DOHH2 (cell line): ENCODE results near the gene RASAL3.
"Not testable (repeated sequence)": the region's sequence is repeated elsewhere in the genome, so short reads cannot be mapped to it uniquely, and the experiment has no call there.

Source experiments
- H3F3A ChIP-seq: fragments of 200-600 bp; sonication (generic), shearing (Covaris generic); 2 replicates; pipeline ENCODE4 v1.6.0; 2016; ENCODE audit warnings: antibody characterized with exemption, mild to moderate bottlenecking; ENCODE audit not compliant: control insufficient read depth, insufficient read depth
- H3K27ac ChIP-seq: fragments of 200-600 bp; sonication (generic); 2 replicates; pipeline ENCODE4 v1.5.1; 2014; ENCODE audit warnings: low read depth, mild to moderate bottlenecking, low read length, moderate library complexity
- H3K27me3 ChIP-seq: fragments of 200-600 bp; sonication (generic); 2 replicates; pipeline ENCODE4 v1.6.1; 2014; ENCODE audit warnings: mild to moderate bottlenecking, low read length, mixed read lengths; ENCODE audit not compliant: control insufficient read depth
- H3K36me3 ChIP-seq: fragments of 200-600 bp; sonication (generic); 2 replicates; pipeline ENCODE4 v1.6.1; 2014; ENCODE audit warnings: mild to moderate bottlenecking, low read length, moderate library complexity, mixed read lengths; ENCODE audit not compliant: control insufficient read depth
- H3K4me1 ChIP-seq: fragments of 200-600 bp; sonication (generic); 2 replicates; pipeline ENCODE4 v1.6.1; 2014; ENCODE audit warnings: mild to moderate bottlenecking, low read length, mixed read lengths; ENCODE audit not compliant: control insufficient read depth
- H3K4me2 ChIP-seq: fragments of 200-600 bp; sonication (generic); 2 replicates; pipeline ENCODE4 v1.6.0; 2014; ENCODE audit warnings: mild to moderate bottlenecking, low read length, moderate library complexity
- H3K4me3 ChIP-seq: fragments of 200-600 bp; sonication (generic); 2 replicates; pipeline ENCODE4 v1.5.1; 2014; ENCODE audit warnings: mild to moderate bottlenecking, low read length, mixed read lengths
- H3K79me2 ChIP-seq: fragments of 200-600 bp; sonication (generic); 2 replicates; pipeline ENCODE4 v1.6.1; 2014; ENCODE audit warnings: mild to moderate bottlenecking, low read length, mixed read lengths; ENCODE audit not compliant: control insufficient read depth
- H3K9me2 ChIP-seq: fragments of 200-600 bp; sonication (generic); replicated peaks from 2 replicates; pipeline ENCODE4 v1.6.1; 2014; ENCODE audit warnings: mild to moderate bottlenecking, low read length, mixed read lengths; ENCODE audit not compliant: control insufficient read depth
- H3K9me3 ChIP-seq: fragments of 200-600 bp; sonication (generic); 2 replicates; pipeline ENCODE4 v1.6.1; 2014; ENCODE audit warnings: antibody characterized with exemption, low read length, mixed read lengths; ENCODE audit not compliant: control insufficient read depth, insufficient read depth
- H4K20me1 ChIP-seq: fragments of 200-600 bp; sonication (generic); 2 replicates; pipeline ENCODE4 v1.6.0; 2014; ENCODE audit warnings: low read depth, mild to moderate bottlenecking, antibody characterized with exemption, low read length, moderate library complexity; ENCODE audit not compliant: control insufficient read depth, insufficient read depth
- EZH2phosphoT487 ChIP-seq: fragments of 200-600 bp; sonication (generic); IDR thresholded peaks from 2 replicates; pipeline ENCODE4 v1.6.1; 2017; ENCODE audit warnings: borderline replicate concordance, mild to moderate bottlenecking, antibody characterized with exemption, low read length, moderate library complexity, mixed read lengths
- TF ChIP-seq, protein P1 (sequence below): fragments of 200-600 bp; sonication (generic); IDR thresholded peaks from one replicate; pipeline ENCODE4 v1.5.1; 2014; ENCODE audit warnings: antibody characterized with exemption, mild to moderate bottlenecking, low read depth, low read length; ENCODE audit not compliant: poor library complexity, severe bottlenecking

The RASAL3 gene

DNA sequence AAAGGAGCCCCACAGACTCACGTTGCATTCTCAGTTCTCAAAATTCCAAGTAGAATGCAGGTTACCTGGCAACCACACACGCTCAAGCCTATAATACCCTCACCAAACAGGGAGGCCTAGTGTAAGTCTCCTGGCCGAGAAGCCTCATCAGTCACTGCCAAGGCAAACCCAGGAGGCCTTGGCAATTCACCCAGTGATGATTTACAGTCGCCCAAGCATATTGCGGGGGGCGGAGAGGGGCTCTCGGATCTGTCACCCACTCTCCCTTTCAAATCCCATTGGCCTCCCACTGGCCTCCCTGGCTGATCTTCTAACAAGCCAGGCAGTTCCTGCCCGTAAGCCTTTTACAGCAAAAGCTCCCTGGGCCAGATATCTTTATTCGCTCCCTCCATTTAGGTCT lies 46.6 kb downstream of the RASAL3 start:
- peaks cover 61% of the 10 kb centered on the region for H3K79me2 ChIP-seq
- peak overlapping the region; percentile 63; the same call in 1 of the 2 replicates for H3K27ac ChIP-seq
- H3K4me2 ChIP-seq: peak overlapping the region; percentile 76
- H3K4me1 ChIP-seq: peaks cover 26% of the 10 kb centered on the region
- H3F3A ChIP-seq: peaks cover 11% of the 10 kb centered on the region; the same call in 1 of the 2 replicates
- H3K9me3 ChIP-seq: no peaks in the 10 kb centered on the region
- no peak for TF ChIP-seq EZH2phosphoT487
- TF ChIP-seq, protein P1, sequence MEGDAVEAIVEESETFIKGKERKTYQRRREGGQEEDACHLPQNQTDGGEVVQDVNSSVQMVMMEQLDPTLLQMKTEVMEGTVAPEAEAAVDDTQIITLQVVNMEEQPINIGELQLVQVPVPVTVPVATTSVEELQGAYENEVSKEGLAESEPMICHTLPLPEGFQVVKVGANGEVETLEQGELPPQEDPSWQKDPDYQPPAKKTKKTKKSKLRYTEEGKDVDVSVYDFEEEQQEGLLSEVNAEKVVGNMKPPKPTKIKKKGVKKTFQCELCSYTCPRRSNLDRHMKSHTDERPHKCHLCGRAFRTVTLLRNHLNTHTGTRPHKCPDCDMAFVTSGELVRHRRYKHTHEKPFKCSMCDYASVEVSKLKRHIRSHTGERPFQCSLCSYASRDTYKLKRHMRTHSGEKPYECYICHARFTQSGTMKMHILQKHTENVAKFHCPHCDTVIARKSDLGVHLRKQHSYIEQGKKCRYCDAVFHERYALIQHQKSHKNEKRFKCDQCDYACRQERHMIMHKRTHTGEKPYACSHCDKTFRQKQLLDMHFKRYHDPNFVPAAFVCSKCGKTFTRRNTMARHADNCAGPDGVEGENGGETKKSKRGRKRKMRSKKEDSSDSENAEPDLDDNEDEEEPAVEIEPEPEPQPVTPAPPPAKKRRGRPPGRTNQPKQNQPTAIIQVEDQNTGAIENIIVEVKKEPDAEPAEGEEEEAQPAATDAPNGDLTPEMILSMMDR: no peak
- H3K9me2 ChIP-seq: no peaks in the 10 kb centered on the region
- H3K27me3 ChIP-seq: no peaks in the 10 kb centered on the region
- peak overlapping the region; percentile 97 for H3K4me3 ChIP-seq
- peaks cover 50% of the 10 kb centered on the region for H3K36me3 ChIP-seq
- H4K20me1 ChIP-seq: peaks cover 11% of the 10 kb centered on the region; the same call in 1 of the 2 replicates

DNA sequence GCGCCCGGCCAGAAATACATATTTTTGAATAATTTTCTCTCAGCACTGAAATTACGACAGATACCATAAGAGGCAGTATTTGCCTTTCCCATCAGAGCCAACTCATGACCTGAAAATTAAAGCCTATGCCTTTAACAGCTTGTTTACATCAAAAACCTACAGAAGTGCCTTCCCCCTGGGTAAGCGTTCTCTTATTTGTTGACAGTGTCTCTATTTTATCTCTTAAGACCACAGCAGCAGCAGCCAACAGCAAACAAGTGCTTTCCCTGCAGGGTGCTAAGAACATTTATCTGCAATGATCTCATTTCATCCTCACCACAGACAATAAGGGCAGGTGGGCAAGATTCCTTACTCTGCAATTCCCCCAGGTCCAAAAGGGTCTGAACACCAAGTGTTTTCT lies 51.5 kb downstream of the RASAL3 start:
- Histone ChIP-seq H3K9me3 (no peaks in the 10 kb centered on the region), H3F3A (no peaks in the 10 kb centered on the region), H4K20me1 (peaks cover 15% of the 10 kb centered on the region; the same call in 1 of the 2 replicates), H3K36me3 (peaks cover 68% of the 10 kb centered on the region), H3K27me3 (no peaks in the 10 kb centered on the region), H3K4me3 (no peak overlapping the region), H3K4me1 (peaks cover 18% of the 10 kb centered on the region), H3K9me2 (no peaks in the 10 kb centered on the region), H3K27ac (no peak overlapping the region), H3K79me2 (peaks cover 100% of the 10 kb centered on the region), H3K4me2 (no peak overlapping the region)
- TF ChIP-seq, protein P1: no peak
- no peak for TF ChIP-seq EZH2phosphoT487

DNA sequence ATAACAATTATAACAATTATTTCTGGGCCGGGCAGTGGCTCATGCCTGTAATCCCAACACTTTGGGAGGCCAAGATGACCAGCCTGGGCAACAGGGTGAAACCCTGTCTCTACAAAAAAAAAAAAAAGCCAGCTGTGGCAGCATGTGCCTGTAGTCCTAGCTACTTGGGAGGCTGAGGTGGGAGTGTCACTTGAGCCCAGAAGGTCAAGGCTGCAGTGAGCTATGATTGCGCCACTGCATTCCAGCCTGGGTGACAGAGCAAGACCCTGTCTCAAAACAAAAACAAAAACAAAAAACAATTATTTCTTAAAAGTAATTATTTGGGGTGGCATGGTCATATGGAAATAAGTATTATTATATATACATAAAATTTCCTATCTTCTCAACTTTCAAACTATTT lies 53.0 kb downstream of the RASAL3 start:
- H3K9me2 ChIP-seq, H3K27me3 ChIP-seq, H4K20me1 ChIP-seq, H3K4me1 ChIP-seq, H3K4me3 ChIP-seq, H3K4me2 ChIP-seq, H3F3A ChIP-seq, H3K9me3 ChIP-seq, H3K27ac ChIP-seq: not testable (repeated sequence)
- Histone ChIP-seq H3K79me2 (peaks cover 100% of the 10 kb centered on the region), H3K36me3 (peaks cover 67% of the 10 kb centered on the region)

DNA sequence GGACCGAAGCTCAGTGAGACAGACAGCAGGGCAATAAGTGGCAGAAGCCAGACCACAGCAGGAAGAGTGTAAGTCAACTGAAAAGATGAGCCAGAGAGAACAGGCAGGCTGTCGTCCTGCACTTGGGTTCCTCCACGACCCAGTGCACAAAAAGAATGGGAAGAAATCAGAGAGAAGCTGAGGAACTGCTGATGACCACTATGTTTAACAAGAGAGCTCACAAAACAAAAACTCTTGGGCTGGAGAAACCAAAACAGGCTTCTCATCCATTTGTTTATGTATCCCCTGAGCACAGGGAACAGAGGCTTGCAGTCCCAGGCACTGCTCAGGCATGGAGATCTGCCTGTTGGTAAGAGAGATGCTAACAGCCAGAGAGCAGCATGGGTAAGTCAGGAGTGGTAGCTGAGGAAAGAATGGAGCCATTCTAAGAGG lies 59.5 kb downstream of the RASAL3 start:
- Histone ChIP-seq H3K27ac (no peak overlapping the region), H3F3A (no peaks in the 10 kb centered on the region), H3K4me2 (no peak overlapping the region), H3K36me3 (peaks cover 83% of the 10 kb centered on the region), H3K4me3 (no peak overlapping the region), H3K79me2 (peaks cover 81% of the 10 kb centered on the region), H3K9me3 (no peaks in the 10 kb centered on the region), H4K20me1 (peaks cover 10% of the 10 kb centered on the region; the same call in 1 of the 2 replicates), H3K27me3 (no peaks in the 10 kb centered on the region), H3K9me2 (no peaks in the 10 kb centered on the region), H3K4me1 (peaks cover 7% of the 10 kb centered on the region; the same call in 1 of the 2 replicates)
- no peak for TF ChIP-seq EZH2phosphoT487
- TF ChIP-seq, protein P1: no peak
